ENCODE data around the gene TADA3. TPM values are rescaled to one million over a fixed set of nuclear protein-coding genes. Genes with fewer than 3 reads are reported as not detected.

Gene TADA3
- total and polyA plus RNA-seq, 9 of the 15 experiments (the other 6 are each of a cell fraction or from before 2014, with no cell fraction given), result 4.1 to 110 (median 74.8) TPM

DNA sequence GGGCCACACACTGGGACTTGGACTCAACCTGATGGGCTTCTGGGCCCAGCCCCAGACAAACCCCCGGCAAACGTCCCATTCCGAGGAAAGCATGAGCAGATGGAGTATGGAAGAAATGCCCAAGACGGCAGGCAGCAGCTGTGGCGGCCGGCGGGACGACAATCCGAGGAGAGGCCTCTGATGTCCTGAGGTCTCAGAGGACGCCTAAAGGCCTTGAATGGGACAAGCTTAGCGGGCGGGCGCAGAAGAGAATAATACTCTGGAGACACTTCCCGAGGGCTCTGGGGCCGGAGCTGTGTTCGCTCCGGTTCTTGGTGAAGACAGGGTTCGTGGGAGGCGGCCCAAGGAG lies 43.0 kb downstream of the TADA3 start (continued):
- TF ChIP-seq ZFP36 (IDR thresholded peaks at IDR 0.05; ENCODE audit: low read depth, low read length, partially characterized antibody) (no peak), ZNF830 (CRISPR knock-in tag; IDR thresholded peaks at IDR 0.05) (0 out of 2 replicates have a peak, but pooled peaks have one; percentile 63), SP1 (CRISPR knock-in tag; IDR thresholded peaks at IDR 0.05) (no peak), DMBX1 (CRISPR knock-in tag; IDR thresholded peaks at IDR 0.05; ENCODE audit: borderline replicate concordance) (0 out of 2 replicates have a peak, but pooled peaks have one; percentile 40), KAT2B (IDR thresholded peaks at IDR 0.05; ENCODE audit: low read depth, low read length) (no peak), LARP7 (IDR thresholded peaks at IDR 0.05) (peak; percentile 69; the same call in 1 of the 2 replicates), ZNF324 (CRISPR knock-in tag; IDR thresholded peaks at IDR 0.05) (peak; percentile 49; the same call in 1 of the 2 replicates)
- TF ChIP-seq, protein P1, sequence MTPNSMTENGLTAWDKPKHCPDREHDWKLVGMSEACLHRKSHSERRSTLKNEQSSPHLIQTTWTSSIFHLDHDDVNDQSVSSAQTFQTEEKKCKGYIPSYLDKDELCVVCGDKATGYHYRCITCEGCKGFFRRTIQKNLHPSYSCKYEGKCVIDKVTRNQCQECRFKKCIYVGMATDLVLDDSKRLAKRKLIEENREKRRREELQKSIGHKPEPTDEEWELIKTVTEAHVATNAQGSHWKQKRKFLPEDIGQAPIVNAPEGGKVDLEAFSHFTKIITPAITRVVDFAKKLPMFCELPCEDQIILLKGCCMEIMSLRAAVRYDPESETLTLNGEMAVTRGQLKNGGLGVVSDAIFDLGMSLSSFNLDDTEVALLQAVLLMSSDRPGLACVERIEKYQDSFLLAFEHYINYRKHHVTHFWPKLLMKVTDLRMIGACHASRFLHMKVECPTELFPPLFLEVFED (CRISPR knock-in tag; conservative IDR thresholded peaks at IDR 0.05), result no peak
- TF ChIP-seq, protein P2, sequence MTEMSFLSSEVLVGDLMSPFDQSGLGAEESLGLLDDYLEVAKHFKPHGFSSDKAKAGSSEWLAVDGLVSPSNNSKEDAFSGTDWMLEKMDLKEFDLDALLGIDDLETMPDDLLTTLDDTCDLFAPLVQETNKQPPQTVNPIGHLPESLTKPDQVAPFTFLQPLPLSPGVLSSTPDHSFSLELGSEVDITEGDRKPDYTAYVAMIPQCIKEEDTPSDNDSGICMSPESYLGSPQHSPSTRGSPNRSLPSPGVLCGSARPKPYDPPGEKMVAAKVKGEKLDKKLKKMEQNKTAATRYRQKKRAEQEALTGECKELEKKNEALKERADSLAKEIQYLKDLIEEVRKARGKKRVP (CRISPR knock-in tag; IDR thresholded peaks at IDR 0.05), result 0 out of 2 replicates have a peak, but pooled peaks have one; percentile 26
- TF ChIP-seq, protein P3, sequence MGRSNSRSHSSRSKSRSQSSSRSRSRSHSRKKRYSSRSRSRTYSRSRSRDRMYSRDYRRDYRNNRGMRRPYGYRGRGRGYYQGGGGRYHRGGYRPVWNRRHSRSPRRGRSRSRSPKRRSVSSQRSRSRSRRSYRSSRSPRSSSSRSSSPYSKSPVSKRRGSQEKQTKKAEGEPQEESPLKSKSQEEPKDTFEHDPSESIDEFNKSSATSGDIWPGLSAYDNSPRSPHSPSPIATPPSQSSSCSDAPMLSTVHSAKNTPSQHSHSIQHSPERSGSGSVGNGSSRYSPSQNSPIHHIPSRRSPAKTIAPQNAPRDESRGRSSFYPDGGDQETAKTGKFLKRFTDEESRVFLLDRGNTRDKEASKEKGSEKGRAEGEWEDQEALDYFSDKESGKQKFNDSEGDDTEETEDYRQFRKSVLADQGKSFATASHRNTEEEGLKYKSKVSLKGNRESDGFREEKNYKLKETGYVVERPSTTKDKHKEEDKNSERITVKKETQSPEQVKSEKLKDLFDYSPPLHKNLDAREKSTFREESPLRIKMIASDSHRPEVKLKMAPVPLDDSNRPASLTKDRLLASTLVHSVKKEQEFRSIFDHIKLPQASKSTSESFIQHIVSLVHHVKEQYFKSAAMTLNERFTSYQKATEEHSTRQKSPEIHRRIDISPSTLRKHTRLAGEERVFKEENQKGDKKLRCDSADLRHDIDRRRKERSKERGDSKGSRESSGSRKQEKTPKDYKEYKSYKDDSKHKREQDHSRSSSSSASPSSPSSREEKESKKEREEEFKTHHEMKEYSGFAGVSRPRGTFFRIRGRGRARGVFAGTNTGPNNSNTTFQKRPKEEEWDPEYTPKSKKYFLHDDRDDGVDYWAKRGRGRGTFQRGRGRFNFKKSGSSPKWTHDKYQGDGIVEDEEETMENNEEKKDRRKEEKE (IDR thresholded peaks at IDR 0.05; ENCODE audit: borderline replicate concordance in 1 of 2, control insufficient read depth in 1 of 2, low read depth in 2 of 2, low read length in 1 of 2), result peak in 1 of 2 experiments; percentile 46; a peak in 1 of 4 replicates

All from K562 (cell line).